Osteoblast (primary cell): ENCODE results near the gene KBTBD8. TPM values are rescaled to one million over a fixed set of nuclear protein-coding genes. Genes with fewer than 3 reads are reported as not detected.

Experiments used
- DNase-seq: peaks from one replicate; pipeline ENCODE4 v3.0.0; 2011; ENCODE audit warnings: low spot score, mixed read lengths; ENCODE audit not compliant: insufficient read length; ENCODE audit errors: missing footprints
- H2AFZ ChIP-seq: 2 replicates; pipeline ENCODE4 v1.6.0; 2011; ENCODE audit warnings: mild to moderate bottlenecking, low read length
- H3K27ac ChIP-seq: 2 replicates; pipeline ENCODE4 v1.5.1; 2011; ENCODE audit warnings: mild to moderate bottlenecking, low read depth, low read length, moderate library complexity
- H3K27me3 ChIP-seq: 2 replicates; pipeline ENCODE4 v1.6.0; 2012; ENCODE audit warnings: mild to moderate bottlenecking, control low read depth, inconsistent platforms, low read length, moderate library complexity; ENCODE audit not compliant: insufficient read depth
- H3K36me3 ChIP-seq: 2 replicates; pipeline ENCODE4 v1.5.1; 2011; ENCODE audit warnings: mild to moderate bottlenecking, low read length, control low read depth, moderate library complexity; ENCODE audit not compliant: insufficient read depth
- H3K4me1 ChIP-seq: 2 replicates; pipeline ENCODE4 v1.5.1; 2011; ENCODE audit warnings: mild to moderate bottlenecking, low read length, control low read depth, moderate library complexity; ENCODE audit not compliant: insufficient read depth
- H3K4me2 ChIP-seq: 2 replicates; pipeline ENCODE4 v1.6.0; 2011; ENCODE audit warnings: mild to moderate bottlenecking, low read length; ENCODE audit not compliant: insufficient read depth
- H3K4me3 ChIP-seq: fragments of 200-600 bp; sonication (generic); 3 replicates; pipeline ENCODE4 v1.5.1; 2012; ENCODE audit warnings: mild to moderate bottlenecking, low read length, inconsistent platforms; ENCODE audit not compliant: insufficient read depth
- H3K79me2 ChIP-seq: 2 replicates; pipeline ENCODE4 v1.6.0; 2012; ENCODE audit warnings: mild to moderate bottlenecking, low read length, control low read depth, inconsistent platforms; ENCODE audit not compliant: insufficient read depth
- H3K9me3 ChIP-seq: 2 replicates; pipeline ENCODE4 v1.5.1; 2011; ENCODE audit warnings: low read depth, low read length, control low read depth
- H4K20me1 ChIP-seq: 2 replicates; pipeline ENCODE4 v1.6.0; 2012; ENCODE audit warnings: mild to moderate bottlenecking, low read length, control low read depth; ENCODE audit not compliant: insufficient read depth
- CTCF ChIP-seq: IDR thresholded peaks from 2 replicates; pipeline ENCODE4 v1.5.1; 2011; ENCODE audit warnings: mild to moderate bottlenecking, low read depth, low read length, moderate library complexity; ENCODE audit errors: extremely low read depth
- total RNA-seq: library from RNA; depleted of rRNA; stranded (reverse); fragments of >200 nt; gene quantifications from 2 replicates; pipeline ENCODE4 v1.2.3, GENCODE V29; 2012

Gene KBTBD8
- total RNA-seq, 1 donor, result 1.1 TPM

- Histone ChIP-seq H3K4me3 (no peak overlapping the region), H3K4me1 (no peaks in the 10 kb centered on the region), H3K36me3 (peaks cover 8% of the 10 kb centered on the region), H3K9me3 (no peaks in the 10 kb centered on the region), H2AFZ (no peak overlapping the region), H3K27me3 (no peaks in the 10 kb centered on the region), H3K27ac (no peak overlapping the region), H3K4me2 (no peak overlapping the region), H3K79me2 (peaks cover 6% of the 10 kb centered on the region), H4K20me1 (no peaks in the 10 kb centered on the region)
- TF ChIP-seq CTCF, result no peak
- no peak for DNase-seq
These were observed 14.5 kb downstream of the KBTBD8 start for GRCh38 chr3:67012564-67012963.

- no peak overlapping the region for H2AFZ ChIP-seq
- TF ChIP-seq CTCF, result no peak
- no peaks in the 10 kb centered on the region for H3K36me3 ChIP-seq
- no peak overlapping the region for H3K27ac ChIP-seq
- no peaks in the 10 kb centered on the region for H4K20me1 ChIP-seq
- no peaks in the 10 kb centered on the region for H3K79me2 ChIP-seq
- no peaks in the 10 kb centered on the region for H3K4me1 ChIP-seq
- H3K9me3 ChIP-seq, result no peaks in the 10 kb centered on the region
- H3K4me3 ChIP-seq, result no peak overlapping the region
- no peaks in the 10 kb centered on the region for H3K27me3 ChIP-seq
- H3K4me2 ChIP-seq, result no peak overlapping the region
- no peak for DNase-seq
These were observed 17.8 kb downstream of the KBTBD8 start for GRCh38 chr3:67015702-67016484.

GRCh38 chr3:67016522-67017080, 18.5 kb downstream of the KBTBD8 start:
- H3K4me2 ChIP-seq, result no peak overlapping the region

More at GRCh38 chr3:67016522-67017080, 18.5 kb downstream of the KBTBD8 start:
- no peaks in the 10 kb centered on the region for H3K4me1 ChIP-seq
- H2AFZ ChIP-seq, result no peak overlapping the region
- H3K9me3 ChIP-seq, result no peaks in the 10 kb centered on the region
- H3K79me2 ChIP-seq, result no peaks in the 10 kb centered on the region
- no peak overlapping the region for H3K4me3 ChIP-seq
- H3K27me3 ChIP-seq, result no peaks in the 10 kb centered on the region
- DNase-seq, result no peak
- TF ChIP-seq CTCF, result no peak
- H3K27ac ChIP-seq, result no peak overlapping the region
- no peaks in the 10 kb centered on the region for H4K20me1 ChIP-seq
- no peaks in the 10 kb centered on the region for H3K36me3 ChIP-seq
